ENCODE data around the gene RIMOC1. TPM values are rescaled to one million over a fixed set of nuclear protein-coding genes. Genes with fewer than 3 reads are reported as not detected.

Gene RIMOC1
- polyA plus RNA-seq, 4 donors, result 28.2 to 35.6 (median 31.1) TPM

DNA sequence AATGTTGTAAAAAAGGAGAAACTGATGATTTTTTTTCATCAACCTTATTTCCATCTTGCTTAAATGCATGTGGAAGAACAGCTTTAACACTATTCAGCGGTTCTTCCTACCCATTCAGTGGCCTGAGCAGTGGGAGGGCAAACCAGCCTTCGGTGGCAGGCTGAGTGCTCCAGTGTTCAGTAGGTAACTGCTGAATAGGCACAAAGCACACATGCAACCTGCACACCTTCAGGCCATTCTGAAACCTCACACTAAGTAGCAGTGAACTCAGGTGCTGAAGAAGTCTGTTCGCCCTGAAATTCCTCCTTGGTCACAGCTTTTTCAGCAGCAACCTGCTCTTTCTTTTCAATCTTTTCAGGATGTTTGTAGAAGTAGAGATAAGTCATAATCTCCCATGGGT is 47.1 kb downstream of the RIMOC1 start:
- no peak for DNase-seq (ENCODE audit: low read depth in 4 of 4, low spot score in 2 of 4)

Other genes starting within 250 kb of the RIMOC1 start
- 10 to 100 TPM; 49.3 to 67.2 (median 55.2) TPM for gene OXCT1, start 33.9 kb upstream of the RIMOC1 start, polyA plus RNA-seq (ENCODE audit: insufficient read length in 4 of 4)
- 10 to 100 TPM; 14.1 to 18.8 (median 15.0) TPM for gene FBXO4, start 20.9 kb downstream of the RIMOC1 start, polyA plus RNA-seq (ENCODE audit: insufficient read length in 4 of 4)